ENCODE data around the gene RASA2.

RASA2 gene

DNA sequence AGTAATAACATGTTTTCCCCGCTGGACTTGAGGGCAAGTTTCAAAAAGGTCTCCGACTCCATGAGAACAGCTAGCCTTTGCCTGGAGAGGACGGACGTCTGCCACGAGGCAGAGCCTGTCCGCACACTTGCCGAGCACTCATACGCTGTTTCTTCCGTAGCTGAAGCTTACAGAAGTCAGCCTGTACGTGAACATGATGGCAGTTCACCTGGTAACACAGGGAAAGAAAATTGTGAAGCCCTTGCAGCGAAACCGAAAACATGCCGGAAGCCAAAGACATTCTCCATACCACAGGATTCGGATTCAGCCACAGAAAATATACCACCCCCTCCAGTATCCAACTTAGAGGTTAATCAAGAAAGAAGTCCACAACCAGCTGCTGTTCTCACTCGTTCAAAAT, 43.9 kb upstream of the RASA2 start:
- TF ChIP-seq, protein P1, sequence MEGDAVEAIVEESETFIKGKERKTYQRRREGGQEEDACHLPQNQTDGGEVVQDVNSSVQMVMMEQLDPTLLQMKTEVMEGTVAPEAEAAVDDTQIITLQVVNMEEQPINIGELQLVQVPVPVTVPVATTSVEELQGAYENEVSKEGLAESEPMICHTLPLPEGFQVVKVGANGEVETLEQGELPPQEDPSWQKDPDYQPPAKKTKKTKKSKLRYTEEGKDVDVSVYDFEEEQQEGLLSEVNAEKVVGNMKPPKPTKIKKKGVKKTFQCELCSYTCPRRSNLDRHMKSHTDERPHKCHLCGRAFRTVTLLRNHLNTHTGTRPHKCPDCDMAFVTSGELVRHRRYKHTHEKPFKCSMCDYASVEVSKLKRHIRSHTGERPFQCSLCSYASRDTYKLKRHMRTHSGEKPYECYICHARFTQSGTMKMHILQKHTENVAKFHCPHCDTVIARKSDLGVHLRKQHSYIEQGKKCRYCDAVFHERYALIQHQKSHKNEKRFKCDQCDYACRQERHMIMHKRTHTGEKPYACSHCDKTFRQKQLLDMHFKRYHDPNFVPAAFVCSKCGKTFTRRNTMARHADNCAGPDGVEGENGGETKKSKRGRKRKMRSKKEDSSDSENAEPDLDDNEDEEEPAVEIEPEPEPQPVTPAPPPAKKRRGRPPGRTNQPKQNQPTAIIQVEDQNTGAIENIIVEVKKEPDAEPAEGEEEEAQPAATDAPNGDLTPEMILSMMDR (conservative IDR thresholded peaks at IDR 0.05; ENCODE audit: control insufficient read depth, insufficient read depth, low read depth, low read length), result no peak
- H3K4me3 ChIP-seq (ENCODE audit: control insufficient read depth, low read depth, low read length), result no peak overlapping the region
- no peak for DNase-seq (ENCODE audit: low read depth)

DNA sequence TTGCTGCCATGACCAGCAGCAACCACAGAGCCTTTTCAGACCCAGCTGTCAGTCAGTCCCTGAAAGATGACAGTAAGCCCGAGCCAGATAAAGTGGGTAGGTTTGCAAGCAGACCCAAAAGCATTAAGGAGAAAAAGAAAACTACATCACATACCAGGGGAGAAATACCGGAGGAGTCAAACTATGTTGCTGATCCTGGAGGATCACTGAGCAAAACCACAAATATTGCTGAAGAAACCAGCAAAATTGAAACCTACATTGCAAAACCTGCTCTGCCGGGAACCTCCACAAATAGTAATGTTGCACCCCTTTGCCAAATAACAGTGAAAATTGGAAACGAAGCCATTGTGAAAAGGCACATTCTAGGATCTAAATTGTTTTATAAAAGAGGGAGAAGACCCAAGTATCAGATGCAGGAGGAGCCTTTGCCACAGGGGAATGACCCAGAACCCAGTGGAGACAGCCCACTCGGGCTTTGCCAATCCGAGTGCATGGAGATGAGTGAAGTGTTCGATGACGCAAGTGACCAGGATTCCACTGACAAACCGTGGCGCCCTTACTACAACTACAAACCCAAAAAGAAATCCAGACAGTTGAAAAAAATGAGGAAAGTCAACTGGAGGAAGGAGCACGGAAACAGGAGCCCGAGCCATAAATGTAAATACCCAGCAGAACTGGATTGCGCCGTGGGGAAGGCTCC, 42.1 kb upstream of the RASA2 start:
- DNase-seq (ENCODE audit: low read depth), result no peak
- H3K4me3 ChIP-seq (ENCODE audit: control insufficient read depth, low read depth, low read length), result no peak overlapping the region
- TF ChIP-seq, protein P1 (conservative IDR thresholded peaks at IDR 0.05; ENCODE audit: control insufficient read depth, insufficient read depth, low read depth, low read length), result no peak

DNA sequence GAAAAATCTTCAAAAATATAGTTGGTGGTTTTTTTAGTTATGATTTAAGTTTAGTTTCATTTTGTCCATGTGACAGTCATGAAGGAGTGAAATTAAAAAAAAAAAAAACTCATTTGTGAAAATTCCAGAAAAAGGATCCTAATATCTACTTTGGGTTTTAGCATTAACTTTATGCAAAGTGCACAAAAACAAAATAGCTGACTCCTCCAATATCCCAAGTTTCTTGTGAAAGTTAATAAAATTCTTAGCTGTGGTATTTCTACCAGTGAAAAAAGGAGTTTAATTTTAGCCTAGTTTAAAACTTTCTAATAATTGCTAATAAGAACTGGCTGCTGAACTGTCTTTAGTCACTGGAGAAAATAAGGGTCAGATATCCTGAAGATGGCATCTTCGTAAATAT, 40.8 kb upstream of the RASA2 start:
- H3K4me3 ChIP-seq (ENCODE audit: control insufficient read depth, low read depth, low read length), result no peak overlapping the region
- DNase-seq (ENCODE audit: low read depth), result no peak
- TF ChIP-seq, protein P1 (conservative IDR thresholded peaks at IDR 0.05; ENCODE audit: control insufficient read depth, insufficient read depth, low read depth, low read length), result no peak

DNA sequence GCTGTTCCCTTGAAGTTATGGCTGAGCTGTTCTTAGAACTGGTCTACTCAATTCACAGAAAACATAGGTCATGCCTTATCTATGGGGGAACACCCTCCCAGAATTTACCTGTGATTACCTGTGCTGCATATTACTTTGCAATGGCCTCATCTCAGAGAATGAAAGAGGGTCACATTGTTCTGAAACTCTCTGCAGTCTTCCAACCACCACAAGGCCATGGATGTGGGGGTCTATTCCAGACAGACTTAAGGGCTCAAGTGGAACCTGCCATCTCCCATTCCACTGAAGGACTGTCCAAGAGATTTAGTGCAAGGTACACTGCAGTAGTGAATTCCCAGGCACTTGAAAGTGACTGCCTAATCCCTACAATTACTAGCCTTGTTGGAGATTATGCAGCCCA, 40.1 kb upstream of the RASA2 start:
- TF ChIP-seq, protein P1 (conservative IDR thresholded peaks at IDR 0.05; ENCODE audit: control insufficient read depth, insufficient read depth, low read depth, low read length), result no peak
- DNase-seq (ENCODE audit: low read depth), result no peak
- H3K4me3 ChIP-seq (ENCODE audit: control insufficient read depth, low read depth, low read length), result no peak overlapping the region

DNA sequence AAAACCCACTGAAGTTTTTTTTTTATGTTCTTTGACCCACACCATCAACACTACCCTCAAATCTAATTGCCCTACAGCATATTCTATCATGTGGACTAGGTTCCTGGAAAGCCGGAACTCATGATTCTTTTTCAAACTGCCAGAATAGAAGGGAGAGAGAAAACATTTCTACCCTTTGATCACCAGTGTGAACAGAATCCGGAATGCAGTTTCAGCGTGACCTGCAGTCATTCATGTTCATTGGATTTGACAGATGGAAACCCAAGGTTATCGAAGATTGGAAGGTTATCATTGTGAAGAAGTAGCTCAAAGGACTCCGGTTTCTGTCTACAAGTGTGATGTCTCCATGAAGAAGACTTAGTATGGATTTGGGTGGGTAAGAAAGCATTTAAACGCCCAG, 39.4 kb upstream of the RASA2 start:
- no peak for DNase-seq (ENCODE audit: low read depth)
- TF ChIP-seq, protein P1 (conservative IDR thresholded peaks at IDR 0.05; ENCODE audit: control insufficient read depth, insufficient read depth, low read depth, low read length), result no peak
- no peak overlapping the region for H3K4me3 ChIP-seq (ENCODE audit: control insufficient read depth, low read depth, low read length)

DNA sequence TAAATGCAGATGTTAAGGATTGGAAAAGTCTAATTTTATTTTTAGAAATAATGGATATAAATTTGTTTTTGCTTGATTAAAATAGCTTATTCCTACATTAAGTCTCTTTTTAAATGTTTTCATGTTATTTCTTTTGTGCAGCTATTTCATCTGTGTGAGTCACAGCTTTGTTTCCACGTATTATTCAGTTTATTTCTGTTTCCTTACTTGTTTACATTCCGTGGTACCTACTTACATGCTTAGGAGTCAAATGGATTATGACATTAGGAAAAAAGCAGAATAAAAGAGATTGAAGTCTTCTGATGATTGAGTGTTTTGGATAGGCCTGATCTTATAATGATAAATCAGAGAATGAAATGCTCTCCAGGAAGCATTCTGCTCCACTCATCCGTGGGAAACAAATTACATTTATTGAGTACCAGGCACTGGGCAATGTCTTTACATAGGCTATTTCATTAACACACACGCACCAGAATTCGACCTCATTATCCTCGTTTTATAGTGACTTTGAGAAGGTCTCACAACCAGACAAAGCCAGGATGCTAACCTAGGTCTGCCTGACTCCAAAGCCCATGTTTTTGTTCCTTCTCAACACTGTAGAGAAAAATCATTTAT, 38.1 kb upstream of the RASA2 start:
- TF ChIP-seq, protein P1 (conservative IDR thresholded peaks at IDR 0.05; ENCODE audit: control insufficient read depth, insufficient read depth, low read depth, low read length), result no peak
- DNase-seq (ENCODE audit: low read depth), result peak; percentile 58
- H3K4me3 ChIP-seq (ENCODE audit: control insufficient read depth, low read depth, low read length), result no peak overlapping the region
